Neural progenitor cell (in vitro differentiated cells): Measurements from ENCODE around the gene IRF7. TPM values are rescaled to one million over a fixed set of nuclear protein-coding genes. Genes with fewer than 3 reads are reported as not detected.
"Not testable (repeated sequence)": the region's sequence is repeated elsewhere in the genome, so short reads cannot be mapped to it uniquely, and the experiment has no call there.

Experiments
- DNase-seq: peaks from one replicate; pipeline ENCODE4 v3.0.0-alpha.2; 2016; ENCODE audit warnings: low spot score
- H2AFZ ChIP-seq: fragments of 200-600 bp; sonication (generic); replicated peaks from 2 replicates; pipeline ENCODE4 v1.6.1; 2016; ENCODE audit warnings: antibody characterized with exemption
- H3F3A ChIP-seq: fragments of 200-600 bp; sonication (generic); 2 replicates; pipeline ENCODE4 v1.6.1; 2016; ENCODE audit warnings: antibody characterized with exemption, low read depth
- H3K27ac ChIP-seq: fragments of 200-600 bp; sonication (generic); 2 replicates; pipeline ENCODE4 v1.5.1; 2016; ENCODE audit warnings: mild to moderate bottlenecking
- H3K27me3 ChIP-seq: fragments of 200-600 bp; sonication (generic); 2 replicates; pipeline ENCODE4 v1.6.1; 2016; ENCODE audit warnings: mild to moderate bottlenecking, moderate library complexity
- H3K36me3 ChIP-seq: fragments of 200-600 bp; sonication (generic); 2 replicates; pipeline ENCODE4 v1.5.1; 2016
- H3K4me1 ChIP-seq: fragments of 200-600 bp; sonication (generic); 2 replicates; pipeline ENCODE4 v1.6.1; 2016; ENCODE audit warnings: mixed run types
- H3K4me2 ChIP-seq: fragments of 200-600 bp; sonication (generic); 2 replicates; pipeline ENCODE4 v1.6.1; 2016
- H3K4me3 ChIP-seq: fragments of 200-600 bp; sonication (generic); 2 replicates; pipeline ENCODE4 v1.5.1; 2016
- H3K79me2 ChIP-seq: fragments of 200-600 bp; sonication (generic); 2 replicates; pipeline ENCODE4 v1.6.1; 2016; ENCODE audit warnings: low read depth
- H3K9ac ChIP-seq: fragments of 200-600 bp; sonication (generic); 2 replicates; pipeline ENCODE4 v1.6.1; 2016
- H3K9me3 ChIP-seq: fragments of 200-600 bp; sonication (generic); 2 replicates; pipeline ENCODE4 v1.5.1; 2016; ENCODE audit warnings: low read depth
- H4K20me1 ChIP-seq: fragments of 200-600 bp; sonication (generic); 2 replicates; pipeline ENCODE4 v1.6.1; 2016; ENCODE audit warnings: low read depth
- H3K27ac Mint-ChIP-seq: 3 replicates; pipeline ENCODE4 v1.8.0; 2021; ENCODE audit warnings: mixed read lengths
- H3K27me3 Mint-ChIP-seq: 2 replicates; pipeline ENCODE4 v1.8.0; 2022; ENCODE audit warnings: low read depth, mild to moderate bottlenecking, inconsistent platforms, moderate library complexity, mixed read lengths; ENCODE audit not compliant: insufficient read depth
- H3K36me3 Mint-ChIP-seq: 3 replicates; pipeline ENCODE4 v1.8.0; 2021; ENCODE audit warnings: mixed read lengths
- H3K4me1 Mint-ChIP-seq: 3 replicates; pipeline ENCODE4 v1.8.0; 2021; ENCODE audit warnings: mixed read lengths
- H3K4me3 Mint-ChIP-seq: 3 replicates; pipeline ENCODE4 v1.8.0; 2021; ENCODE audit warnings: mild to moderate bottlenecking, moderate library complexity, mixed read lengths
- H3K9me3 Mint-ChIP-seq: 3 replicates; pipeline ENCODE4 v1.8.0; 2020; ENCODE audit warnings: mixed read lengths
- CTCF ChIP-seq: fragments of 200-600 bp; sonication (generic); IDR thresholded peaks from 2 replicates; pipeline ENCODE4 v1.5.1; 2017; ENCODE audit warnings: antibody characterized with exemption, mild to moderate bottlenecking
- EZH2 ChIP-seq: fragments of 200-600 bp; sonication (generic); IDR thresholded peaks from 2 replicates; pipeline ENCODE4 v1.6.1; 2017; ENCODE audit warnings: antibody characterized with exemption, mild to moderate bottlenecking, moderate library complexity
- EZH2phosphoT487 ChIP-seq: fragments of 200-600 bp; sonication (generic); IDR thresholded peaks from 2 replicates; pipeline ENCODE4 v1.6.1; 2017; ENCODE audit warnings: antibody characterized with exemption
- total RNA-seq: library from RNA; depleted of rRNA; stranded (reverse); fragments of >200 nt; gene quantifications from 2 replicates; pipeline ENCODE4 v1.2.3, GENCODE V29; 2015; ENCODE audit warnings: low replicate concordance

Gene IRF7
- total RNA-seq, 1 donor from 2014 or later: 4.3 TPM

GRCh38 chr11:650482-650881 is 34.7 kb upstream of the IRF7 start:
- H3K4me2 ChIP-seq: no peak overlapping the region
- TF ChIP-seq EZH2phosphoT487 (no peak), CTCF (no peak), EZH2 (no peak)
- Mint-ChIP-seq H3K4me1 (no peaks in the 10 kb centered on the region), H3K27me3 (no peaks in the 10 kb centered on the region), H3K4me3 (no peak overlapping the region), H3K9me3 (no peaks in the 10 kb centered on the region), H3K27ac (no peak overlapping the region), H3K36me3 (peaks cover 15% of the 10 kb centered on the region)
- no peaks in the 10 kb centered on the region for H4K20me1 ChIP-seq
- no peak overlapping the region for H3K9ac ChIP-seq
- no peaks in the 10 kb centered on the region for H3K27me3 ChIP-seq
- H3K36me3 ChIP-seq: peaks cover 10% of the 10 kb centered on the region
- no peaks in the 10 kb centered on the region for H3K4me1 ChIP-seq
- no peaks in the 10 kb centered on the region for H3K9me3 ChIP-seq
- no peak for DNase-seq
- H3K4me3 ChIP-seq: no peak overlapping the region
- no peak overlapping the region for H2AFZ ChIP-seq
- no peak overlapping the region for H3K27ac ChIP-seq
- no peaks in the 10 kb centered on the region for H3F3A ChIP-seq
- no peaks in the 10 kb centered on the region for H3K79me2 ChIP-seq

- not testable (repeated sequence) for H3K27me3 Mint-ChIP-seq, H3K36me3 ChIP-seq, H4K20me1 ChIP-seq
These were observed 32.0 kb upstream of the IRF7 start for GRCh38 chr11:647672-648158.

GRCh38 chr11:646214-646613 is 30.5 kb upstream of the IRF7 start:
- Mint-ChIP-seq H3K27me3 (peaks cover 4% of the 10 kb centered on the region), H3K4me3 (no peak overlapping the region), H3K27ac (no peak overlapping the region), H3K9me3 (no peaks in the 10 kb centered on the region), H3K36me3 (peaks cover 4% of the 10 kb centered on the region), H3K4me1 (no peaks in the 10 kb centered on the region)
- Histone ChIP-seq H3K36me3 (peaks cover 2% of the 10 kb centered on the region), H3F3A (peaks cover 10% of the 10 kb centered on the region), H3K9ac (no peak overlapping the region), H2AFZ (no peak overlapping the region), H3K9me3 (no peaks in the 10 kb centered on the region), H3K4me3 (no peak overlapping the region), H4K20me1 (peaks cover 8% of the 10 kb centered on the region), H3K4me1 (no peaks in the 10 kb centered on the region), H3K4me2 (no peak overlapping the region), H3K27ac (peak overlapping the region; percentile 20), H3K79me2 (no peaks in the 10 kb centered on the region), H3K27me3 (no peaks in the 10 kb centered on the region)
- no peak for TF ChIP-seq EZH2phosphoT487
- no peak for TF ChIP-seq EZH2
- TF ChIP-seq CTCF: no peak
- no peak for DNase-seq

More at GRCh38 chr11:647672-648158, 32.0 kb upstream of the IRF7 start:
- not testable (repeated sequence) for H3K9me3 ChIP-seq, H3K4me1 ChIP-seq, H3K9me3 Mint-ChIP-seq, H3K36me3 Mint-ChIP-seq, H3K4me3 ChIP-seq, H3K27me3 ChIP-seq, H3K27ac ChIP-seq, H3K79me2 ChIP-seq, H3K4me1 Mint-ChIP-seq, H3K4me3 Mint-ChIP-seq, H3F3A ChIP-seq, DNase-seq, H3K27ac Mint-ChIP-seq, H2AFZ ChIP-seq, H3K9ac ChIP-seq, H3K4me2 ChIP-seq

- H3K27ac Mint-ChIP-seq: no peak overlapping the region
- Histone ChIP-seq H3K4me2 (no peak overlapping the region), H3K9ac (no peak overlapping the region), H3K4me3 (no peak overlapping the region), H3K9me3 (no peaks in the 10 kb centered on the region), H3K4me1 (peaks cover 5% of the 10 kb centered on the region), H4K20me1 (peaks cover 14% of the 10 kb centered on the region), H3K36me3 (no peaks in the 10 kb centered on the region), H3K27ac (no peak overlapping the region), H3K79me2 (no peaks in the 10 kb centered on the region), H3F3A (peaks cover 17% of the 10 kb centered on the region), H2AFZ (no peak overlapping the region), H3K27me3 (peaks cover 2% of the 10 kb centered on the region)
- H3K4me1 Mint-ChIP-seq: no peaks in the 10 kb centered on the region
- peaks cover 2% of the 10 kb centered on the region for H3K36me3 Mint-ChIP-seq
- DNase-seq: no peak
- H3K27me3 Mint-ChIP-seq: peaks cover 4% of the 10 kb centered on the region
- TF ChIP-seq EZH2phosphoT487 (no peak), EZH2 (no peak), CTCF (no peak)
- no peaks in the 10 kb centered on the region for H3K9me3 Mint-ChIP-seq
- no peak overlapping the region for H3K4me3 Mint-ChIP-seq
These were observed 29.8 kb upstream of the IRF7 start for GRCh38 chr11:645536-645935.
